Activated T-cell treated with anti-CD3 and anti-CD28 coated beads, Interleukin-2, amount 50 U/mL, for 4 hours (primary cell): ENCODE results near the gene TENM4. TPM values are rescaled to one million over a fixed set of nuclear protein-coding genes. Genes with fewer than 3 reads are reported as not detected.

Source experiments
- ATAC-seq, 2 donors: fragments of 200-7000 bp; cut with Tn5 transposase; one replicate each; pipeline ENCODE4 v1.10.0; 2021
- DNase-seq: peaks from one replicate; pipeline ENCODE4 v3.0.0-alpha.2; 2020
- H3K27me3 Mint-ChIP-seq: one replicate; pipeline ENCODE4 v1.8.0; 2021; ENCODE audit warnings: low read depth, mixed read lengths
- H3K36me3 Mint-ChIP-seq: one replicate; pipeline ENCODE4 v1.8.0; 2022; ENCODE audit warnings: mixed read lengths; ENCODE audit not compliant: insufficient read depth
- H3K4me1 Mint-ChIP-seq: one replicate; pipeline ENCODE4 v1.8.0; 2021; ENCODE audit warnings: low read depth, mixed read lengths
- H3K4me3 Mint-ChIP-seq: one replicate; pipeline ENCODE4 v1.8.0; 2021; ENCODE audit warnings: mild to moderate bottlenecking, moderate library complexity, mixed read lengths
- H3K9me3 Mint-ChIP-seq: one replicate; pipeline ENCODE4 v1.8.0; 2021; ENCODE audit warnings: mixed read lengths
- total RNA-seq, 3 donors: library from RNA; stranded (reverse); gene quantifications; one replicate each; pipeline ENCODE4 v1.2.1, GENCODE V29; 2021

TENM4 gene
- total RNA-seq, 3 donors from 2014 or later = 0.10 to 0.30 TPM; not detected in 1

DNA sequence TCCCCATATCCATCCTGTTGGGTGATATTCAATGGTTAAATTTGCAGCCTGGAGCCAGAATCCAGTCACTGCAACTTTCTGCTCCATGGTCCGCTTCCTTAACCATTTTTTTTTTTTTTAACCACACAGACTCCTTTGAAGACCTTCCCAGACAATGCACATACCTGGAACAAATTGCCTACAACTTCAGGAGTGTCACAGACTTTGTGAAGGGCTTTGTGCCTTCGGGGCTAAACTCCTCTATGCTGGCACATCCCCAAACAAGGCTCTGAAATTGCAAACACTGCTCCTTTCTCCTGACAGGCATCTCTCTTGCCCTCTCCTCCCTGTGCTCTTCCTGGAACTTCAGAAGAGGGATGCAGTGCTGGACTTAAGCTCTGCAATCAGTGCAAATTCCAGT, 40.6 kb downstream of the TENM4 start:
- Mint-ChIP-seq H3K4me3 (no peak overlapping the region), H3K27me3 (peaks cover 5% of the 10 kb centered on the region), H3K36me3 (no peaks in the 10 kb centered on the region), H3K9me3 (peaks cover 4% of the 10 kb centered on the region), H3K4me1 (no peaks in the 10 kb centered on the region)
- ATAC-seq = no peak
- no peak for DNase-seq

GRCh38 chr11:79397252-79397651, 43.6 kb downstream of the TENM4 start:
- no peak overlapping the region for H3K4me3 Mint-ChIP-seq
- no peaks in the 10 kb centered on the region for H3K4me1 Mint-ChIP-seq
- peaks cover under 1% of the 10 kb centered on the region for H3K27me3 Mint-ChIP-seq
- no peaks in the 10 kb centered on the region for H3K36me3 Mint-ChIP-seq
- no peaks in the 10 kb centered on the region for H3K9me3 Mint-ChIP-seq
- DNase-seq (no peak), ATAC-seq (no peak)

DNA sequence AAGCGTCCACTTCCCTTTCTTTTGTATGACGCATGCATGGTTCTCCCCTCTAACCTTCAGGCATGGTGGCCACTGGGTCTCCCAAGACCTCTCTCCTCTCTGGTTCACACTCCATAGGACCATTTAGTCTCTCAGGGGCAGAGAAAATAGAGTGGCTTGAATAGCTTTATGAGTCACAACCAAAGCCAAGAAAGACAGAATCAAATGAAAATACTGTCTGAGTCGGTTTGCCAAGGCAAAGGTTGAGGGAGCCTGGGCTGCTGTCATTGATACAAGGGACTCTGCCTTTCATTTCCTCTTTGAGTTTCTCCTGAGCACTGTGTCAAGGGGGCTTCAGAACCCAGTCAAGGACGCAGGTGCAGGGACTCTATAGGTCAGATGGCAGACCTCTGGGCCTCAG, 44.2 kb downstream of the TENM4 start:
- H3K27me3 Mint-ChIP-seq = no peaks in the 10 kb centered on the region
- H3K4me3 Mint-ChIP-seq = no peak overlapping the region
- DNase-seq (no peak), ATAC-seq (no peak)
- no peaks in the 10 kb centered on the region for H3K9me3 Mint-ChIP-seq
- H3K4me1 Mint-ChIP-seq = no peaks in the 10 kb centered on the region
- H3K36me3 Mint-ChIP-seq = no peaks in the 10 kb centered on the region

- ATAC-seq (no peak), DNase-seq (no peak)
- H3K4me3 Mint-ChIP-seq = no peak overlapping the region
- H3K27me3 Mint-ChIP-seq = no peaks in the 10 kb centered on the region
- no peaks in the 10 kb centered on the region for H3K9me3 Mint-ChIP-seq
- H3K36me3 Mint-ChIP-seq = no peaks in the 10 kb centered on the region
- no peaks in the 10 kb centered on the region for H3K4me1 Mint-ChIP-seq
Measured at GRCh38 chr11:79396001-79396400, 44.8 kb downstream of the TENM4 start.

- no peak for DNase-seq
- Mint-ChIP-seq H3K4me3 (no peak overlapping the region), H3K9me3 (no peaks in the 10 kb centered on the region), H3K4me1 (no peaks in the 10 kb centered on the region), H3K36me3 (no peaks in the 10 kb centered on the region), H3K27me3 (no peaks in the 10 kb centered on the region)
- no peak for ATAC-seq
Measured at GRCh38 chr11:79393362-79394043, 47.3 kb downstream of the TENM4 start.

DNA sequence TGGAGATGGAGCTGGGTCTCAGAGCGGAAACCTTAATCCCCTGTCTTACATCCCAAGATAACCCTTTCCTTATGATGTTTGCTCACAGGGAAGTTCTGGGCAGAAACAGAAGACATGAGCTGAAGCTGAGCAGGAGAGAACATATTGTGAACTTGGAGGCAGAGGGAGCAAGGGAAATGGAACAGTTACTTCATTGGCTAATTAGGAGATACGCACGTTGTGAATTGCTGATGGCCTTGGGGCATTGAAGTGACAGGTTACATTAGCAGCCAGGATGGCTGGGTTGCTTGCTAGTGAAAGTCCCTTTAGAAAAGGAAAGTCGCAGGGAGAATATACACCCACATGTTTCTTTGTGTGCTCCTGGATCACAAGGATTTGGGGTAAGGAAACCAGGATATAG, 48.7 kb downstream of the TENM4 start:
- no peak for DNase-seq
- Mint-ChIP-seq H3K9me3 (no peaks in the 10 kb centered on the region), H3K36me3 (no peaks in the 10 kb centered on the region), H3K4me1 (no peaks in the 10 kb centered on the region), H3K27me3 (no peaks in the 10 kb centered on the region), H3K4me3 (no peak overlapping the region)
- no peak for ATAC-seq

- no peak for DNase-seq
- Mint-ChIP-seq H3K27me3 (no peaks in the 10 kb centered on the region), H3K9me3 (no peaks in the 10 kb centered on the region), H3K4me1 (no peaks in the 10 kb centered on the region), H3K4me3 (no peak overlapping the region), H3K36me3 (no peaks in the 10 kb centered on the region)
- no peak for ATAC-seq
Measured at GRCh38 chr11:79390923-79391322, 49.9 kb downstream of the TENM4 start.

DNA sequence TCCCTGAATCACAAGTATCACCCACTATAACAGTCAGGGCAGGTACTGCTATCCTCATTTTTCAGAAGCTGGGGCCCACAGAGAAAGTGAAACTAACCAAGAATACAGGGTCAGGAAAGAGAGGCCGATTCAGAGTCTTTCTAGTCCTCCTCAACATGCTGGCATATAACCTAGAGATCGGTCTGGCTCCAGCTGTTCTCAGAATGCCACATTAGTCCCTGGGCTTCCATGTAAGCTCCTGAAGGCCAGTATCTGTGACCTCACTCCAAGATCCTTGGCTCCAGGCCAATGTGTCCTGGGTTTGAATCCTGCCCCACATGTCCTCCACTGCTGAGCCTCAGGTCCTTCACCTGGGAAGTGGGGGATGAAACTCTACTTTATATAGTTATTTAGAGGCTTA, 50.4 kb downstream of the TENM4 start:
- Mint-ChIP-seq H3K9me3 (no peaks in the 10 kb centered on the region), H3K36me3 (no peaks in the 10 kb centered on the region), H3K27me3 (no peaks in the 10 kb centered on the region), H3K4me1 (no peaks in the 10 kb centered on the region), H3K4me3 (no peak overlapping the region)
- DNase-seq = no peak
- ATAC-seq = no peak

GRCh38 chr11:79388201-79388600, 52.6 kb downstream of the TENM4 start:
- Mint-ChIP-seq H3K4me1 (no peaks in the 10 kb centered on the region), H3K27me3 (no peaks in the 10 kb centered on the region), H3K9me3 (no peaks in the 10 kb centered on the region), H3K4me3 (no peak overlapping the region), H3K36me3 (no peaks in the 10 kb centered on the region)
- no peak for ATAC-seq
- no peak for DNase-seq

DNA sequence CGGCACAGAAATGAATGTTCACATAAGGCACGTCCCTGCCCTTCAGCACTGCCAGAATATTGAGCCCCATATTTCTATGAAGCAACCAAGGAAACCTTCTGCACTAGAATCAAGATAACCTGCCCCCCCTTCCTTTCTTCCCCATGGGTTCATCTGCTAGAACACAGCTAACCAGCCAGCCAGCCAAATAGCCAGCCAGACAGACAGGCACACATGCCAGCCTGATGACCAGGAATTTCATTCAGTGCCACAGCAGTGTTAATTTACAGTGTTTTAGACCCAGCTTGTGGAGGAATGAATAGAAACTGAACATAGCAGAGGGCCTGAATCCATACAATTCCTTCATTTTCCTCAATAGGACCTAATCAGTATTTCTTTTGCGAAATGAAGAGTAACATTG, 57.0 kb downstream of the TENM4 start:
- Mint-ChIP-seq H3K9me3 (peaks cover 3% of the 10 kb centered on the region), H3K4me1 (no peaks in the 10 kb centered on the region), H3K36me3 (no peaks in the 10 kb centered on the region), H3K4me3 (no peak overlapping the region), H3K27me3 (no peaks in the 10 kb centered on the region)
- no peak for ATAC-seq
- no peak for DNase-seq

DNA sequence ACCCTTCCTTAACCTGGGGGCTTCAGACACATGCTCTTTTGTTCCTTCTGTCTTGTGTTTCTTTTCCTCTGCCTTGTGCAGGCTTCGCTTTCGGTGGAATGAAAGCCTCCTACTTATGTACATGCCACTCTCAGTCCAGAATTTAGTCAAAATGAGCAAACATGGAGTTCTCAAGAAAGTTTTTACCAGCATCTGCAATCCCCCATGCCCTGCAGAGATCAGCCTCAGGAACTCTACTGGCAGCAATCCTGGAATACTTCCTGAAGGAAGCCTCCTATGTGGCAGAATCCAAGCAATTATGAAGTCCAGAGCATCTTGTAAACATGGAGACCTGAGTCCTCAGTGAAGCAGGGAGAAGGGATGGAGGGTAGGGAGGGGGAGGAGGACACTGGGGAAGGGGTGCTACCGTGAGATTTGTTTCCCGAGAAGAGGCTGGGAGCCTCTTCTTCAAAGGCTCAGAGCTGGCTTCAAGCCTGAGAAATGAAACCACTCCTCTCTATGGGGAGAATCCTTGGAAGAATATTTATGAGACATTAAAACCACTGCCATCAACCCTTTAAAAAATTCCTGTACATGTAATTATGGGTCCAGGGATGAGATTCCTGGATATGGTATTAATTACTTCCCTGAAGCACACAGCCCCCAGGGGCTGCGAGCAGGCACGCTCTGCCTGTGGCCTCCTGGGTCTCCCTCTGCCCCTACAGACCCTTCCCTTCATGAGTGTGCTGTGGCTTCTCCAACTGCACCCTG, 58.4 kb downstream of the TENM4 start:
- Mint-ChIP-seq H3K27me3 (no peaks in the 10 kb centered on the region), H3K4me3 (no peak overlapping the region), H3K9me3 (peaks cover 3% of the 10 kb centered on the region), H3K36me3 (no peaks in the 10 kb centered on the region), H3K4me1 (no peaks in the 10 kb centered on the region)
- ATAC-seq (no peak), DNase-seq (no peak)

- H3K4me1 Mint-ChIP-seq = no peaks in the 10 kb centered on the region
- ATAC-seq (no peak), DNase-seq (no peak)
- H3K36me3 Mint-ChIP-seq = no peaks in the 10 kb centered on the region
- H3K9me3 Mint-ChIP-seq = peaks cover 3% of the 10 kb centered on the region
- H3K27me3 Mint-ChIP-seq = no peaks in the 10 kb centered on the region
- no peak overlapping the region for H3K4me3 Mint-ChIP-seq
Measured at GRCh38 chr11:79381036-79381435, 59.8 kb downstream of the TENM4 start.

DNA sequence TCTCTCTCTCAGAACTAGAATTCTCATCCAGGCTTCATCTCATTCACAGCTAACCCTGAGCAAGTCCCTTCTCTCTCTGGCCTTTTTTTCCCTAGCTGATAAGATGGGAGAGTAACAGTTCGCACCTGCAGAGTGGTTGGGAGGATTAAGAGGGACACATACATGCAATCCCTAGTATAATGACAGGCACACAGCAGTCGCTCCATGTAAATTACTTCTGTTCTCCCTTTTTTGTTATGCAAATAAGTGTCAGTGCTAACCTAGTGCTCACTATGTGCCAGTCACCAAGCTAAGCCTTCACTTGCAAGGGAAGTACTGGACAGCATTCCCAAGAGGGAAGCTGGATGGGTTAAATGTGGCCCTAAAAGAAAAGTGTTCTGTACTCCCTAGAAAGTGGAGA, 63.4 kb downstream of the TENM4 start:
- H3K9me3 Mint-ChIP-seq = peaks cover 3% of the 10 kb centered on the region
- ATAC-seq (no peak), DNase-seq (no peak)
- H3K4me1 Mint-ChIP-seq = no peaks in the 10 kb centered on the region
- no peak overlapping the region for H3K4me3 Mint-ChIP-seq
- no peaks in the 10 kb centered on the region for H3K27me3 Mint-ChIP-seq
- no peaks in the 10 kb centered on the region for H3K36me3 Mint-ChIP-seq

DNA sequence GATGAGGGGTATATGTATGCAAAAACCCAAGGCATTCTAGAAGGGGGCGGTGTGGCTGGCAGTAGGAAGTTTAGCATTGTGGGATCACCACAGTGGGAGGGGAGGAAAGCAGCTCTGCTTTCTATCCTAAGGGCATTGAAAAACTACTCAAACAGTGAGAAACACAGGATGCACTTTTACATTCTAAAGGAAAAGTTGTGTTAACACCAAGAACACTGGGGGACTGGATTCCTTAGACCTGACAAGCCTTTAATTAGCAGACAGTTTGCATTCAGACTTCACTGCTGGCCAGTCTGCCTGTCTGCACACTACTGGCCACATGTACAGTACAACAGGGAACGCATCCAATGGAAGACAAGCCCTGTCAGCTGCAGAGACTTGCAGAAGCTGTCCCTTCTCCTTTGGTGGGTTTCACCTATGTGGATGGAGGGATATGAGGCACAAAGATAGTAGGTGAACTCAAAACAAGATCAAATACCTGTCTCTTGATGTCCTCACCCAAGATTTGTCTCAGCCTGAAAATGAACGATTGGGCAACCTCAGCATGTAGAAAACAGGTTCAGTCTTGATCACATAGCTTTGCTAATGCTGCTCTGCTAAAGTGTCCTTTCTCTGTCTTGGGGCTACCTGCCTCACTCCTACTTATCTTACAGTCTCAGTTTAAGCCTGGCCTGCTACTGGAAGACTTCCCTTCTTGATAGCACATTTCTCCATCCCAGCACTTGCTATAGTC, 64.8 kb downstream of the TENM4 start:
- Mint-ChIP-seq H3K4me1 (no peaks in the 10 kb centered on the region), H3K27me3 (no peaks in the 10 kb centered on the region), H3K4me3 (no peak overlapping the region), H3K9me3 (no peaks in the 10 kb centered on the region), H3K36me3 (no peaks in the 10 kb centered on the region)
- DNase-seq (no peak), ATAC-seq (no peak)

- ATAC-seq = no peak
- Mint-ChIP-seq H3K36me3 (no peaks in the 10 kb centered on the region), H3K27me3 (no peaks in the 10 kb centered on the region), H3K4me3 (no peak overlapping the region), H3K9me3 (no peaks in the 10 kb centered on the region), H3K4me1 (no peaks in the 10 kb centered on the region)
- no peak for DNase-seq
Measured at GRCh38 chr11:79374727-79375126, 66.1 kb downstream of the TENM4 start.
